Mesothelial cell of epicardium (in vitro differentiated cells): Measurements from ENCODE around the gene MPO. TPM values are rescaled to one million over a fixed set of nuclear protein-coding genes. Genes with fewer than 3 reads are reported as not detected.

Experiments used
- DNase-seq, 2 experiments: peaks; one replicate each; pipeline ENCODE4 v3.0.0; 2021; ENCODE audit warnings: low spot score in 2 of 2; ENCODE audit not compliant: unreplicated experiment in 2 of 2
- H3K27ac Mint-ChIP-seq: 2 replicates; pipeline ENCODE4 v1.8.0; 2021; ENCODE audit warnings: mixed read lengths
- H3K27me3 Mint-ChIP-seq: 2 replicates; pipeline ENCODE4 v1.8.0; 2021; ENCODE audit warnings: low read depth, mixed read lengths
- H3K36me3 Mint-ChIP-seq: 2 replicates; pipeline ENCODE4 v1.8.0; 2021; ENCODE audit warnings: mixed read lengths
- H3K4me1 Mint-ChIP-seq: 2 replicates; pipeline ENCODE4 v1.8.0; 2021; ENCODE audit warnings: mixed read lengths
- H3K4me3 Mint-ChIP-seq: 2 replicates; pipeline ENCODE4 v1.8.0; 2021; ENCODE audit warnings: mild to moderate bottlenecking, moderate library complexity, mixed read lengths
- H3K9me3 Mint-ChIP-seq: 2 replicates; pipeline ENCODE4 v1.8.0; 2021; ENCODE audit warnings: mixed read lengths
- CTCF ChIP-seq: fragments of 200-600 bp; sonication (generic); IDR thresholded peaks from one replicate; pipeline ENCODE4 v1.5.0; 2021; ENCODE audit warnings: antibody characterized with exemption; ENCODE audit not compliant: unreplicated experiment
- total RNA-seq: library from RNA; stranded (reverse); gene quantifications from 3 replicates; pipeline ENCODE4 v1.2.1, GENCODE V29; 2021

The MPO gene
- total RNA-seq, 1 donor from 2014 or later = not detected

GRCh38 chr17:58284613-58285421 is 4.1 kb upstream of the MPO start:
- peaks cover 1% of the 10 kb centered on the region for H3K4me1 Mint-ChIP-seq
- H3K27me3 Mint-ChIP-seq = peaks cover 19% of the 10 kb centered on the region
- TF ChIP-seq CTCF = no peak
- H3K27ac Mint-ChIP-seq = no peak overlapping the region
- no peak for DNase-seq
- no peak overlapping the region for H3K4me3 Mint-ChIP-seq
- H3K9me3 Mint-ChIP-seq = no peaks in the 10 kb centered on the region
- H3K36me3 Mint-ChIP-seq = no peaks in the 10 kb centered on the region

- no peaks in the 10 kb centered on the region for H3K9me3 Mint-ChIP-seq
- DNase-seq = no peak
- H3K36me3 Mint-ChIP-seq = no peaks in the 10 kb centered on the region
- peaks cover 18% of the 10 kb centered on the region for H3K27me3 Mint-ChIP-seq
- H3K4me3 Mint-ChIP-seq = no peak overlapping the region
- H3K27ac Mint-ChIP-seq = no peak overlapping the region
- no peak for TF ChIP-seq CTCF
- no peaks in the 10 kb centered on the region for H3K4me1 Mint-ChIP-seq
Measured at GRCh38 chr17:58283674-58284612, 3.2 kb upstream of the MPO start.

GRCh38 chr17:58282442-58282841 is 1.7 kb upstream of the MPO start:
- Mint-ChIP-seq H3K9me3 (no peaks in the 10 kb centered on the region), H3K36me3 (no peaks in the 10 kb centered on the region), H3K4me3 (no peak overlapping the region), H3K27ac (no peak overlapping the region), H3K27me3 (peaks cover 23% of the 10 kb centered on the region), H3K4me1 (no peaks in the 10 kb centered on the region)
- no peak for DNase-seq
- no peak for TF ChIP-seq CTCF

GRCh38 chr17:58281511-58282011 is 826 bp upstream of the MPO start:
- H3K9me3 Mint-ChIP-seq = no peaks in the 10 kb centered on the region
- no peaks in the 10 kb centered on the region for H3K36me3 Mint-ChIP-seq
- TF ChIP-seq CTCF = no peak
- peaks cover 23% of the 10 kb centered on the region for H3K27me3 Mint-ChIP-seq
- no peak overlapping the region for H3K4me3 Mint-ChIP-seq
- H3K27ac Mint-ChIP-seq = no peak overlapping the region
- DNase-seq = no peak
- H3K4me1 Mint-ChIP-seq = no peaks in the 10 kb centered on the region

- TF ChIP-seq CTCF = no peak
- no peaks in the 10 kb centered on the region for H3K36me3 Mint-ChIP-seq
- DNase-seq = no peak
- H3K27ac Mint-ChIP-seq = no peak overlapping the region
- H3K4me3 Mint-ChIP-seq = no peak overlapping the region
- peaks cover 27% of the 10 kb centered on the region for H3K27me3 Mint-ChIP-seq
- no peaks in the 10 kb centered on the region for H3K9me3 Mint-ChIP-seq
- H3K4me1 Mint-ChIP-seq = no peaks in the 10 kb centered on the region
Measured at GRCh38 chr17:58279736-58280479, 827 bp downstream of the MPO start.
